ENCODE results near the gene EOLA1.
"Not testable (repeated sequence)": the region's sequence is repeated elsewhere in the genome, so short reads cannot be mapped to it uniquely, and the experiment has no call there.

Gene EOLA1

DNA sequence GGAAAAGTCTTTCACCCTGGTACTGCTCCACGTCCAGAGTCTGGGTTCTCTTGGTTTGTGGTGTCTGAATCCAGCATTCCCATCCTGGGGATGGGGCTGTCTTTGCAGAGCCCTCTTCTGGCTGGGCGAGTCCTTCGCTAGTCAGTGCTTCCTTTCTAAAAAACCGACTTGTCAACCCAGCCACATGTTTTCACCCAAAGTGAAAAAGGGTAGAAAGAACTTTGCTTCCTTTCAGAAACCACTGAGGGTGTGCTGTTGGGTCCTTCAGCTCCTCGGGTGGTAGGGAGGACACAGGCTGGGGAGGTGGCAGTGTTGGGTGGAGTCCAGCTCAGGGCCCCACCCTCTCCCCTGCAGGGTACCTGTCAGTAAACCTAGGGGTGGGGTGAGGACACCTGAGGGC is 14.9 kb upstream of the EOLA1 start:
- H3K36me3 Mint-ChIP-seq (ENCODE audit: low read depth); DNase-seq; H3K9me3 Mint-ChIP-seq; H3K4me3 Mint-ChIP-seq; H3K27me3 Mint-ChIP-seq: not testable (repeated sequence)
- Mint-ChIP-seq H3K27ac (peak overlapping the region; percentile 56), H3K4me1 (peaks cover 35% of the 10 kb centered on the region)
- ATAC-seq, result peak; percentile 35

DNA sequence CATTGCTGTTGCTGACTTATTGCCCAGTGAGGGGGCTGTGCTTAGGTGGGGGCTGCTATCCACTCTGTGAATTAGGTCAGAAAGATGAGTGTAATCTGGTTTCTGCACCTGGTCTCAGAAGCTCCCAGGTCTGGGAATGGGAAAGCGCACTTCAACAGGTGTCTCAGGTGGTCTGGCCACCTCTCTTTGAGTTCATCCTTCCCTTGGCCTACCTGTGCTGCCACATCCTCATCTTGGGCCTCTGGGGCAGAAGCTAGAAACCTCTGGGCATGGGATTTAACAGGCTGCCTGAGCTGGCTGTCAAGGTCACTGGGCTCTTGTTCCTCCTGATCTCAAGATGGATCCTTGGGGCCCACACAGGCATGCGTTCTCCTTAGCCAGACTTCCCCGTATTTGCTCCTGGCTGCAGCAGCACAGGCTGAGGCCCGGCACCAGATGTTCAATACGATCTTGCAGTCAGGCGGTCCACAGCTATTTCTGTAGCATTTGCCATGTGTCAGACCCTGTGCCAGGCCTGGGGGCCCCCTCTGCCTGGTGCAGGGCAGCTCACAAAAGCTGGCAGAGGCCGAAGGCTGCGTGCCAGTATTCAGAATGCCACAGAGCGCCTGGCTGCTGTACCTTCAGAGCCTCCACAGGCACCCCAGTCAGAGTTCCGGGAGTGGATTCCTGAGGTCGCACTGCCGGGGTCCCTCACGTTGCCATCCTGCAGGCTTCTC is 14.3 kb upstream of the EOLA1 start:
- H3K27me3 Mint-ChIP-seq; H3K9me3 Mint-ChIP-seq; H3K36me3 Mint-ChIP-seq (ENCODE audit: low read depth); H3K4me3 Mint-ChIP-seq; ATAC-seq; DNase-seq: not testable (repeated sequence)
- Mint-ChIP-seq H3K4me1 (peaks cover 35% of the 10 kb centered on the region), H3K27ac (peak overlapping the region; percentile 56)

DNA sequence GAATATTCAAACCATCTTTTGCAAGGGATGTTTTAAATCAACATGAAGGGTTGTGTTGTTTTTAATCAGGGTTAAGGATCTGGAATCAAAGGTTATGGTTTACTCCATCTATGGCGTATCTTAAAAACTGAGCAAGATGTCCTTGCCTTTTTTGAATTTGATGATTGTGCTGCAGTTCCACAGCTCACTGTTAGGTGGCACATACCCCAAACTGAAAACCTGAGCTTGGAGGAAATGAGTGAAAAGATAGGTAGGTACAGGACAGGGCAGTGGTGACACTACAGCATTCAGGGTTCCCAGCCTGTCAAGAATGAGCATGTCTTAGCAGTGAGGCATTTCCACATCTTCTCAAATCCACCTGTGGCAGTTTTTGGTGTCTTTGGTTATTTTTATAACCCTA is 13.1 kb upstream of the EOLA1 start:
- H3K27ac Mint-ChIP-seq, result peak overlapping the region; percentile 49

DNA sequence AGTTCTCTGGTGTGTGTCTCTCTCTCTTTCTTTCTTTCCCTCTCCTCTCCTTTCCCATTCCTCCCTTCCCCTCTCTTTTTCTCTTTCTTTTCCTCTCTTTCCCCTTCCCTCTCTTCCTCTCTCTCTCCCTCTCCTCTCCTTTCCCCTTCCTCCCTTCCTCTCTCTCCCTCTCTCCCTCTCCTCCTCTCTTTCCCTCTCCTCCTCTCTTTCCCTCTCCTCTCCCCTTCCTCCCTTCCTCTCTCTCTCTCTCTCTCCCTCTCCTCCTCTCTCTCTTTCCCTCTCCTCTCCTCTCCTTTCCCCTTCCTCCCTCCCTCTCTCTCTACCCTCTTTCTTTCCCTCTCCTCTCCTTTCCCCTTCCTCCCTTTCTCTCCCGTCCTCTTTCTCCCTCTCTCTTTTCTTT is 12.4 kb upstream of the EOLA1 start:
- peaks cover 5% of the 10 kb centered on the region for H3K36me3 Mint-ChIP-seq (ENCODE audit: low read depth)
- no peak for ATAC-seq
- H3K27me3 Mint-ChIP-seq, result no peaks in the 10 kb centered on the region
- H3K4me3 Mint-ChIP-seq, result no peak overlapping the region
- no peaks in the 10 kb centered on the region for H3K9me3 Mint-ChIP-seq
- DNase-seq, result no peak
- H3K4me1 Mint-ChIP-seq, result peaks cover 39% of the 10 kb centered on the region
- H3K27ac Mint-ChIP-seq, result no peak overlapping the region

More for the DNA sequence above, 13.1 kb upstream of the EOLA1 start:
- DNase-seq (no peak), ATAC-seq (no peak)
- Mint-ChIP-seq H3K4me1 (peaks cover 40% of the 10 kb centered on the region), H3K36me3 (ENCODE audit: low read depth) (peaks cover 5% of the 10 kb centered on the region), H3K4me3 (no peak overlapping the region), H3K27me3 (no peaks in the 10 kb centered on the region), H3K9me3 (no peaks in the 10 kb centered on the region)

DNA sequence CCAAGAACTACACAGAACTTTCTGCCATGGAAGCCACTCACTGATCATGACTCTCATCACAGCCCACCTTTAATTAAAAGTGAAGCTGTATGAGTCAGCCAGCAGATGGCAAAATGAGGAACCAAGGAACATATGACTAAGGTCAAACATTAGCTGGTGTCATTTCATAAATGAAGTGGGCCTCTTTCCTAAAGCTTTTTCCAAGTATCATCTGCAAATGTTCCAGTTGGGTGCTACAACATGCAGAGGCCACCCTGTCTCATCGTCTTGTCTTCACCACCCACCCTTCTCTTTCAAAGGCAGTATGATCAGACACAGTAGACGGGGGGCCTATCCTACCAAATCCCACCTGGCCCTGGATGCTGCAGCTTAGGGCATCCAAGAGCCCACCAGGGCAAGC is 9.2 kb upstream of the EOLA1 start:
- Mint-ChIP-seq H3K27ac (peak overlapping the region; percentile 88), H3K9me3 (no peaks in the 10 kb centered on the region), H3K36me3 (ENCODE audit: low read depth) (peaks cover 5% of the 10 kb centered on the region), H3K27me3 (no peaks in the 10 kb centered on the region), H3K4me1 (peaks cover 28% of the 10 kb centered on the region), H3K4me3 (no peak overlapping the region)
- ATAC-seq (peak; percentile 80), DNase-seq (no peak)

DNA sequence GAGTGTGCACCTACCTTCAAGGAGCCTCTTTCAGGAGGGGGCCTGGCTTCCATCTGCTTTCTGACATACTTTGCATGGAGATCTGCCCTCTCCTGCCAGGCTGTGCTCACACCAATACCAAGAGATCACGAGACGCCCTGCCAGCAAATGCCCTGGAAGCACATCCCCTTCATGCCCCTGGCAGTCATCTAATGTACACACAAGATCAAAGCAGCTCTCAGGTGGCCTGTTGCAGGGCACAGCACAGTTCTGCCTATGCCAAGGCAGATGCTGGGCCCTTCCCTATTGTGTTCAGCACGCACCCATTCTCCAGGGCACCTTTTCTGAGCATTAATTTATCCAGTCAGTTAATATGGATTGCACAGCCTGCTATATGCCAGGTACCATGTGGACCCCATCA is 7.9 kb upstream of the EOLA1 start:
- not testable (repeated sequence) for DNase-seq; ATAC-seq; H3K9me3 Mint-ChIP-seq; H3K36me3 Mint-ChIP-seq (ENCODE audit: low read depth); H3K4me3 Mint-ChIP-seq; H3K27ac Mint-ChIP-seq; H3K27me3 Mint-ChIP-seq
- H3K4me1 Mint-ChIP-seq, result peaks cover 23% of the 10 kb centered on the region

DNA sequence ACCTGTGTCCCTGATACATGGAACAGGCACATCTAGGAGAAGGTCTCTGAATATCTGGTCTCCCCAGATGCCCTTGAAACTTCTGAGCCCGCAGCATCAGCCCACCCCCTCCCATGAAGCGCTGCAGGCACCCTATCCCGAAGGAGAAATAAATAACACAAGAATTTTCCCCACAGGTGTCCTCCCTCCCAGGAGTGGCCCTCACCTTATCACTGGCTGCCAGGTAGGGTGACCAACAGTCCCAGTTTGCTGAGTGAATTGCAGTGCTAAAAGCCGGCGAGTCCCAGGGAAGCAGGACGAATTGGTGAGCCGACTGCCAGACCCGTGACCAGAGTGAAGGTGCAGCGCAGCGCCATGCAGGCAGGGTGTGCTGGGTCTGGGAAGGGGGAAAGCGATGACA is 6.8 kb upstream of the EOLA1 start:
- not testable (repeated sequence) for H3K27ac Mint-ChIP-seq; DNase-seq; H3K9me3 Mint-ChIP-seq; H3K36me3 Mint-ChIP-seq (ENCODE audit: low read depth); ATAC-seq; H3K27me3 Mint-ChIP-seq; H3K4me3 Mint-ChIP-seq
- peaks cover 25% of the 10 kb centered on the region for H3K4me1 Mint-ChIP-seq

DNA sequence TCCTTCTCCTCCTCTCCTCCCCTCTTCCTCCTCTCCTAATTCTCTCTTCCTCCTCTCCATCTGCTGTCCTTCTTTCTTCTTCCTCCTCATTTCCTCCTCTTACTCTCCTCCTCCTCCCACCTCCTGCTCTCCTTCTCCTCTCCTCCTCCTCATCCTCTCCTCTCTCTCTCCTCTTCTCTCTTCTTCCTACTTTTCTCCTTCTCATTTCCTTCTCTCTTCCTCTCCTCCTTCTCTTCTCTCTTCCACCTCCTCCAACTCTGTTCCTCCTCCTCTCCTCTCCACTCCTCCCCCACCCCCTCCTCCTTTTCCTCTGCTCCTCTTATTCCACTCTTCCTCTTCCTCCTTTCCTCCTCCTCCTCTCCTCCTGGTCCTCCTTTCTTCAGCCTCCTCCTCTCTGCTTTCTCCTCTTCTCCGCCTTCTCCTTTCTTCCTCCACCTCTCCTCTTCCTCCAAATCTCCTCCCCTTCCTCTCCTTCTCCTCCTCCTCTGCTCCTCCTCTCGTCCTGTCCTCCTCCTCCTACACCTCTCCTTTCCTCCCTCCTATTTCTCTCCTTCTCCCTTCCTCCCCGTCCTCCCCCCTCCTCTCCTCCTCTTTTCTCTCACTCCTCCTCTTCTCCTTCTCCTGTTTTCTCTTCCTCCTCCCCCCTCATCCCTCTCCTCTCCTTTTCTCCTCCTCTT is 5.7 kb upstream of the EOLA1 start:
- not testable (repeated sequence) for H3K36me3 Mint-ChIP-seq (ENCODE audit: low read depth); H3K27ac Mint-ChIP-seq; H3K9me3 Mint-ChIP-seq; ATAC-seq; DNase-seq; H3K27me3 Mint-ChIP-seq; H3K4me3 Mint-ChIP-seq
- H3K4me1 Mint-ChIP-seq, result peaks cover 29% of the 10 kb centered on the region

DNA sequence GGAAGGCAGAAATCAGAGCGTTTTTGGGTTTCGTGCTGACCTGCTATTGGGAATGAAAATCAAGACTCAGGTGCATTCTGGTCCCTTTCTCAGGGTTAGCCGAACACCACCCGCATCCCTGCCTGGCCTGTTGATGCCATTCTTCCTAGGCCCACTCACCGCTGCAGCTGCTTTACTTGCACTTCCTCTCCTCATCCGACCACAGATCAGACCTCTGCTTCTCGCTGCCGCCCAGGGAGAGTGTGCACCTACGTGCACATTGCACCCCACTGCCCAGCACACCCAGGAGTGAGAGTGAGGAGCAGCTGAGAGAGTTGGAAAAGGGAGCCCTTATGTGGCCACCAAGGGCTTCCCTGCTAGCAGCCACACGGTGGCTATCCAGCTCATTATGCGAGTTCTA is 3.3 kb upstream of the EOLA1 start:
- H3K9me3 Mint-ChIP-seq; H3K36me3 Mint-ChIP-seq (ENCODE audit: low read depth); H3K27me3 Mint-ChIP-seq; H3K4me3 Mint-ChIP-seq; DNase-seq; ATAC-seq; H3K27ac Mint-ChIP-seq: not testable (repeated sequence)
- H3K4me1 Mint-ChIP-seq, result peaks cover 15% of the 10 kb centered on the region

DNA sequence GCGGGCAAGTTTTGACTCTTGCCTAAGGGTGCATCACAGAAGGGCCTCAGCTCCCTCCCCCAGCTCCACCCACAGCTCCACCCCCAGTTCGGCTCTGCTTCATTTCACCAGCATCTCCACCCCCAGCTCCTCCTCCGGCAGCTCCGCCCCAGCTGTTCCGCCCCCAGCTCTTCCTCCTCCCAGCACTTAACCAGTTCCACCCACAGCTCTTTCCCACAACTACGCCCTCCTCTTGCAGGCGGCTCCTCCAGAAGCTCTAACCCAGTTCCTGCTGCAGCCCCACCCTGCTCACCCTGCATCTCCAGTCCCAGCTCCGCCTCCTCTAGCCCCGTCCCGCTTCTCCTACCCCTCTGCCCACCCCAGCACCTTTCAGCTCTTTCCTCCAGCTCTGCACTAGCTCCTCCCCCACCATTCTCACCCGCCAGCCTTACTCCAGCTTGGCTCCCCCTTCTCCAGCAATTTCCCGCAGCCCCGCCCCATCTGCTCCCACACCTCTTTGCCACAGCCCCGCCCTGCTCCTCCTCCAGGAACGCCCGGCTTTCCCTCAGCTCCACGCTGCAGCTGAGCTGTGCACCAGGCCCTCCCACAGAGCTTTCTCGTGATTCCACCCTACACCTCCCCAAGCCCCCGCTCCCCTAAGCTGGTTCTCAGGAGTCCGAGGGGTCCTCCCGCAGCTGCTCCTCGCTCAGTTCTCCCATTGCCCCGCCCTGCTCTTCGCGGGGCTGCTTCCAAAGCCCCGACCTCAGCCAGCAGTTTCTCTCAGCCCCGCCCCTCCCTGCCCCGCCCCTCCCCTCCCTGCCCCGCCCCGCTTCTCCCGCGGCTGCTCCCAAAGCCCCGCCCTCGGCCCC is 1.3 kb upstream of the EOLA1 start:
- Mint-ChIP-seq H3K4me3 (peak overlapping the region; percentile 81), H3K4me1 (peaks cover 12% of the 10 kb centered on the region), H3K36me3 (ENCODE audit: low read depth) (no peaks in the 10 kb centered on the region), H3K27me3 (no peaks in the 10 kb centered on the region), H3K27ac (peak overlapping the region; percentile 83), H3K9me3 (no peaks in the 10 kb centered on the region)
- DNase-seq (peak; percentile 80), ATAC-seq (peak; percentile 42)

DNA sequence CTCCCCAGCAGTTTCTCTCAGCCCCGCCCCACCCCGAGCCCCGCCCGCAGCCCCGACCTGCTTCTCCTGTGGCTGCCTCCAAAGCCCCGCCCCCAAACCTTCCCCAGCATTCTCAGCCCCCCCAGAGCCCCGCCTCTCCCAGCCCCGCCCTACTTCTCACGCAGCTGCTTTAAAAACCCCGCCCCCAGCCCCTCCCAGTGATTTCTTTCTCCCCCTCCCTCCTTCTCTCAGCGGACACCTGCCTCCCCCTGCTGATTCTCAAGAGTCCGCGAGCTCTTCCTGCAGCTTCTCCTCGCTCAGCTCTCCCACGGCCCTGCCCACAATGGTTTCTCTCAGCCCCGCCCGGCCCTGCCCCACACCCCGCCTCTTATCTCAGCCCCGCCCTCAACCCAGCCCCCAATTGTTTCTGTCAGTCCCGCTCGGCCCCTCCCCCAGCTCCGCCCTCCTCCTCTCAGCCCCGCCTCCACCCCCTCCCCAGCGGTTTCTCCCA is 636 bp upstream of the EOLA1 start:
- peaks cover 12% of the 10 kb centered on the region for H3K4me1 Mint-ChIP-seq
- peak overlapping the region; percentile 90 for H3K4me3 Mint-ChIP-seq
- no peaks in the 10 kb centered on the region for H3K27me3 Mint-ChIP-seq
- no peaks in the 10 kb centered on the region for H3K9me3 Mint-ChIP-seq
- DNase-seq (peak; percentile 87), ATAC-seq (peak; percentile 37)
- peak overlapping the region; percentile 98 for H3K27ac Mint-ChIP-seq
- H3K36me3 Mint-ChIP-seq (ENCODE audit: low read depth), result no peaks in the 10 kb centered on the region

DNA sequence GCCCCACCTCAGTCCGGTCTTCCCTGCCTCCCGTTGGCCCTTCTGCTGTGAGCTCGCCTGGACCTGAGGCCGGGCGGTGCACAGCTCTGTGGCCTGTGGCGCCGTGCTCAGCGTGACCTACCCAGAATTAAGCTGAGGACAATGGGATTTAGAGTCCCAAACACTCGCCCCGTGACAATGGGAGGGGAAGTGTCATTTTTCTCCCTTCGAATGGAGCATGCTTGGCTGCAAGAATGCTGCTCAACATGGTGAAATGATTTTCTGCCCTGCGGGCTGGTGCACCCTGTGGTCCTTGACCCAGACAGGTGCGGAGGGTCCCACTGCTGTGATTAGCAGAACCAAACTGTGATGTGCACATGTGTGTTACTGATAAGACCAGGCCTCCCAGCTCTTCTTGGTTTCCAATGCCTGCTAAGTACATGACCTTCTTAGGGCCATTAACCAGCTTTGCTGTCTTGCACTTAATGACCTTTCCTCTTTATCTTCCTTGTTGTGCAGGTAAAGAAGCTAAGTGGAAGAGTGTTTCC is 772 bp downstream of the EOLA1 start:
- Mint-ChIP-seq H3K4me3 (peak overlapping the region; percentile 90), H3K4me1 (peaks cover 12% of the 10 kb centered on the region), H3K27ac (peak overlapping the region; percentile 98), H3K36me3 (ENCODE audit: low read depth) (no peaks in the 10 kb centered on the region), H3K9me3 (no peaks in the 10 kb centered on the region), H3K27me3 (no peaks in the 10 kb centered on the region)
- ATAC-seq (no peak), DNase-seq (no peak)

DNA sequence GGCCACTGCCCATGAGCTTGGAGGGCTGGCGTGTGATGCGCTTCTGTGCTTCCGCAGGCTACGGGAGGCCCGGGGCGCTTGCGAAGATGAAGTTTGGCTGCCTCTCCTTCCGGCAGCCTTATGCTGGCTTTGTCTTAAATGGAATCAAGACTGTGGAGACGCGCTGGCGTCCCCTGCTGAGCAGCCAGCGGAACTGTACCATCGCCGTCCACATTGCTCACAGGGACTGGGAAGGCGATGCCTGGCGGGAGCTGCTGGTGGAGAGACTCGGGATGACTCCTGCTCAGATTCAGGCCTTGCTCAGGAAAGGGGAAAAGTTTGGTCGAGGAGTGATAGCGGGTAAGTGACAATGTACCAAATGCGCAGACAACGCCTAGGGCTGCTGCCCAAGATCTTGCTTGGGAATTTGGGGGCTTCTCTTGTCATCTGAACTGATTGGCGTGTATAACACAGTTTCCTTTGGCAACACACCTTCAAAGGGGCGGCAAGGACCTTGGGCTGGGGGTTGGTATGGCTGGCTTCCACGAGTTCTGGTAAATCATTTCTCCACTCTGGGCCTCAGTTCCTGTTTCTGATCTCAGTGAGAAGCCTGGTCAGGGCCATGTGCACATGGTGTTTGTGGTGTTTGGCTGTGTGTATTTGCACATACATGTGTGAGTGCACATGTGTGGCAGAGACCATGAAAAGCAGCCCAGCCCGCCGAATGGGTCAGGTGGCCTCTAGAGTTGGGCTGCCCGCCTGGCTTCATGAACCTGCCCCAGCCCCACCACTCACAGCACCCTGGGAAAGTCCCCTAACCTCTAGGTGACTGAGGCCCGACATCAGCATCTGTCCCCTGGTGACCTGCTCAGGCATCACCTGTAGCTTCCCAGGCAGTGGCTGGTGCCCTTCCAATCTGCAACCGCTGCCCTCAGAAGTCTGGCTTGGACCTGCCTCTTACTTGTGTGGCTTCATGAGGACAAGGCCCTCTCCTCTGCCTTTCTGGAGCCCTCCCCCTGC is 5.0 kb downstream of the EOLA1 start:
- H3K36me3 Mint-ChIP-seq (ENCODE audit: low read depth); H3K9me3 Mint-ChIP-seq; H3K27me3 Mint-ChIP-seq; H3K4me3 Mint-ChIP-seq; ATAC-seq; H3K4me1 Mint-ChIP-seq; H3K27ac Mint-ChIP-seq: not testable (repeated sequence)
- peak; percentile 12 for DNase-seq

All from activated naive CD8-positive, alpha-beta T cell treated with anti-CD3 and anti-CD28 coated beads, Interleukin-2, amount 50 U/mL, for 24 hours (primary cell).